Ecto neural progenitor cell (in vitro differentiated cells): ENCODE results near the gene HNRNPLL.
A peak's percentile ranks its signal among the peaks of the same experiment; 100 is the strongest.
"Not testable (repeated sequence)": the region's sequence is repeated elsewhere in the genome, so short reads cannot be mapped to it uniquely, and the experiment has no call there.

ENCODE experiments used
- DNase-seq: peaks from one replicate; pipeline ENCODE4 v3.0.0-alpha.2; 2018; ENCODE audit warnings: low spot score

The HNRNPLL gene

GRCh38 chr2:38619458-38620164 is 16.9 kb upstream of the HNRNPLL start:
- DNase-seq = no peak

GRCh38 chr2:38617301-38617700 is 14.6 kb upstream of the HNRNPLL start:
- DNase-seq = no peak

- DNase-seq = no peak
Measured at GRCh38 chr2:38615237-38615636, 12.5 kb upstream of the HNRNPLL start.

- DNase-seq = no peak
Measured at GRCh38 chr2:38613849-38614213, 11.1 kb upstream of the HNRNPLL start.

- DNase-seq = no peak
Measured at GRCh38 chr2:38613126-38613848, 10.6 kb upstream of the HNRNPLL start.

GRCh38 chr2:38610851-38611801 is 8.4 kb upstream of the HNRNPLL start:
- no peak for DNase-seq

GRCh38 chr2:38609246-38609645 is 6.5 kb upstream of the HNRNPLL start:
- not testable (repeated sequence) for DNase-seq

- DNase-seq = no peak
Measured at GRCh38 chr2:38608755-38609154, 6.0 kb upstream of the HNRNPLL start.

- DNase-seq = no peak
Measured at GRCh38 chr2:38605298-38605830, 2.6 kb upstream of the HNRNPLL start.

GRCh38 chr2:38603402-38604290 is 918 bp upstream of the HNRNPLL start:
- peak; percentile 87 for DNase-seq

- peak; percentile 75 for DNase-seq
Measured at GRCh38 chr2:38602136-38602731, 494 bp downstream of the HNRNPLL start.

- no peak for DNase-seq
Measured at GRCh38 chr2:38601463-38602135, 1.1 kb downstream of the HNRNPLL start.

- no peak for DNase-seq
Measured at GRCh38 chr2:38600921-38601455, 1.7 kb downstream of the HNRNPLL start.

GRCh38 chr2:38600242-38600891 is 2.4 kb downstream of the HNRNPLL start:
- peak; percentile 53 for DNase-seq

- no peak for DNase-seq
Measured at GRCh38 chr2:38599706-38600105, 3.0 kb downstream of the HNRNPLL start.

- DNase-seq = no peak
Measured at GRCh38 chr2:38598991-38599295, 3.8 kb downstream of the HNRNPLL start.

GRCh38 chr2:38598200-38598990 is 4.3 kb downstream of the HNRNPLL start:
- DNase-seq = no peak

GRCh38 chr2:38597115-38597514 is 5.6 kb downstream of the HNRNPLL start:
- DNase-seq = no peak

- no peak for DNase-seq
Measured at GRCh38 chr2:38596229-38596628, 6.5 kb downstream of the HNRNPLL start.
